Tibial nerve (tissue), 4 donors: ENCODE measurements around the gene RNF114. TPM values are rescaled to one million over a fixed set of nuclear protein-coding genes. Genes with fewer than 3 reads are reported as not detected.
A peak's percentile ranks its signal among the peaks of the same experiment; 100 is the strongest.

Experiments used
- DNase-seq, 2 donors: peaks; one replicate each; pipeline ENCODE4 v3.0.0-alpha.2; 2019; ENCODE audit warnings: low spot score in 2 of 2
- H3K27ac ChIP-seq, 4 donors: fragments of 200-600 bp; sonication (generic) in 3 of 4; one replicate each; pipeline ENCODE4 v1.5.1; 2017 to 2019; ENCODE audit warnings: mild to moderate bottlenecking in 1 of 4
- H3K27me3 ChIP-seq, 2 donors: fragments of 200-600 bp; sonication (generic) in 1 of 2; one replicate each; pipeline versions ENCODE4 v1.5.1 to v1.6.0; 2017 to 2019
- H3K36me3 ChIP-seq, 3 donors: fragments of 200-600 bp; sonication (generic); one replicate each; pipeline ENCODE4 v1.5.1; 2018 to 2019
- H3K4me1 ChIP-seq, 4 donors: fragments of 200-600 bp; sonication (generic) in 3 of 4; one replicate each; pipeline ENCODE4 v1.5.1; 2017 to 2019
- H3K4me3 ChIP-seq, 4 donors: fragments of 200-600 bp; sonication (generic) in 3 of 4; one replicate each; pipeline ENCODE4 v1.5.1; 2017 to 2019; ENCODE audit warnings: mild to moderate bottlenecking in 1 of 4, moderate library complexity in 1 of 4
- H3K9me3 ChIP-seq, 4 donors: fragments of 200-600 bp; sonication (generic) in 3 of 4; one replicate each; pipeline ENCODE4 v1.5.1; 2017 to 2019
- EP300 ChIP-seq, 2 donors: sonication (generic); formaldehyde crosslinking; IDR thresholded peaks; one replicate each; pipeline ENCODE4 v1.6.1; 2017; ENCODE audit warnings: antibody characterized with exemption in 2 of 2, mild to moderate bottlenecking in 1 of 2
- POLR2A ChIP-seq, 2 donors: fragments of 450-650 bp; IDR thresholded peaks; one replicate each; pipeline ENCODE4 v1.6.1; 2017; ENCODE audit warnings: antibody characterized with exemption in 2 of 2, mild to moderate bottlenecking in 2 of 2, moderate library complexity in 2 of 2
- WGBS, 2 donors: methylation state at CpG; one replicate each; pipeline ENCODE4 v1.1.5; 2018; 5-methylcytosine and 5-hydroxymethylcytosine counted together
- total RNA-seq, 4 donors: library from RNA; depleted of rRNA; stranded (reverse); fragments of >200 nt; gene quantifications; one replicate each; pipeline ENCODE4 v1.1.0, GENCODE V29; 2016
- TF ChIP-seq, protein P1 (sequence below), 5 experiments: fragments of 200-600 bp in 3 of 5; fragments of 450-650 bp in 2 of 5; sonication (generic) in 3 of 5; IDR thresholded peaks; one replicate each; pipeline ENCODE4 v1.5.1; 2016 to 2019; ENCODE audit warnings: antibody characterized with exemption in 5 of 5, mild to moderate bottlenecking in 3 of 5, moderate library complexity in 2 of 5

RNF114 gene
- total RNA-seq, 4 donors from 2014 or later: 211 to 311 (median 272) TPM

- no peak overlapping the region for H3K27ac ChIP-seq
- H3K36me3 ChIP-seq: peaks cover 0 to 80% (median 0%) of the 10 kb centered on the region in 3 donors
- 85 to 87% methylated on average over 15 of the region's 15 CpGs for WGBS, 2 donors
- no peak overlapping the region for H3K4me3 ChIP-seq
- TF ChIP-seq, protein P1, sequence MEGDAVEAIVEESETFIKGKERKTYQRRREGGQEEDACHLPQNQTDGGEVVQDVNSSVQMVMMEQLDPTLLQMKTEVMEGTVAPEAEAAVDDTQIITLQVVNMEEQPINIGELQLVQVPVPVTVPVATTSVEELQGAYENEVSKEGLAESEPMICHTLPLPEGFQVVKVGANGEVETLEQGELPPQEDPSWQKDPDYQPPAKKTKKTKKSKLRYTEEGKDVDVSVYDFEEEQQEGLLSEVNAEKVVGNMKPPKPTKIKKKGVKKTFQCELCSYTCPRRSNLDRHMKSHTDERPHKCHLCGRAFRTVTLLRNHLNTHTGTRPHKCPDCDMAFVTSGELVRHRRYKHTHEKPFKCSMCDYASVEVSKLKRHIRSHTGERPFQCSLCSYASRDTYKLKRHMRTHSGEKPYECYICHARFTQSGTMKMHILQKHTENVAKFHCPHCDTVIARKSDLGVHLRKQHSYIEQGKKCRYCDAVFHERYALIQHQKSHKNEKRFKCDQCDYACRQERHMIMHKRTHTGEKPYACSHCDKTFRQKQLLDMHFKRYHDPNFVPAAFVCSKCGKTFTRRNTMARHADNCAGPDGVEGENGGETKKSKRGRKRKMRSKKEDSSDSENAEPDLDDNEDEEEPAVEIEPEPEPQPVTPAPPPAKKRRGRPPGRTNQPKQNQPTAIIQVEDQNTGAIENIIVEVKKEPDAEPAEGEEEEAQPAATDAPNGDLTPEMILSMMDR (IDR thresholded peaks at IDR 0.05): no peak
- TF ChIP-seq EP300 (IDR thresholded peaks at IDR 0.05): no peak
- no peak for TF ChIP-seq POLR2A (IDR thresholded peaks at IDR 0.05)
- DNase-seq: no peak
- no peaks in the 10 kb centered on the region for H3K27me3 ChIP-seq
- no peaks in the 10 kb centered on the region for H3K9me3 ChIP-seq
- H3K4me1 ChIP-seq: peaks cover 0 to 27% (median 2%) of the 10 kb centered on the region in 4 donors
Measured at GRCh38 chr20:49906615-49907154, 29.5 kb upstream of the RNF114 start.

- WGBS, 2 donors: 92% methylated on average over 19 of the region's 19 CpGs
- no peak for DNase-seq
- H3K4me1 ChIP-seq: peaks cover 0 to 36% (median 7%) of the 10 kb centered on the region in 4 donors
- H3K36me3 ChIP-seq: peaks cover 0 to 72% (median 0%) of the 10 kb centered on the region in 3 donors
- no peaks in the 10 kb centered on the region for H3K9me3 ChIP-seq
- H3K4me3 ChIP-seq: no peak overlapping the region
- TF ChIP-seq, protein P1 (IDR thresholded peaks at IDR 0.05): no peak
- no peak for TF ChIP-seq POLR2A (IDR thresholded peaks at IDR 0.05)
- no peak for TF ChIP-seq EP300 (IDR thresholded peaks at IDR 0.05)
- H3K27ac ChIP-seq: no peak overlapping the region
- H3K27me3 ChIP-seq: no peaks in the 10 kb centered on the region
Measured at GRCh38 chr20:49907405-49908257, 28.6 kb upstream of the RNF114 start.

GRCh38 chr20:49908258-49908565 lies 28.0 kb upstream of the RNF114 start:
- no peaks in the 10 kb centered on the region for H3K27me3 ChIP-seq
- H3K9me3 ChIP-seq: no peaks in the 10 kb centered on the region
- peaks cover 0 to 67% (median 0%) of the 10 kb centered on the region in 3 donors for H3K36me3 ChIP-seq
- WGBS, 2 donors: 93% methylated on average over 11 of the region's 11 CpGs
- H3K4me1 ChIP-seq: peaks cover 0 to 41% (median 13%) of the 10 kb centered on the region in 4 donors
- no peak overlapping the region for H3K4me3 ChIP-seq
- no peak for DNase-seq
- no peak overlapping the region for H3K27ac ChIP-seq
- no peak for TF ChIP-seq POLR2A (IDR thresholded peaks at IDR 0.05)
- TF ChIP-seq, protein P1 (IDR thresholded peaks at IDR 0.05): no peak
- no peak for TF ChIP-seq EP300 (IDR thresholded peaks at IDR 0.05)

- Histone ChIP-seq H3K9me3 (no peaks in the 10 kb centered on the region), H3K4me1 (peaks cover 0 to 57% (median 27%) of the 10 kb centered on the region in 4 donors), H3K4me3 (no peak overlapping the region), H3K27ac (peak overlapping the region in 3 of 4 donors; percentile 47 to 71 (median 67)), H3K36me3 (peaks cover 0 to 53% (median 0%) of the 10 kb centered on the region in 3 donors), H3K27me3 (no peaks in the 10 kb centered on the region)
- no peak for TF ChIP-seq POLR2A (IDR thresholded peaks at IDR 0.05)
- TF ChIP-seq, protein P1 (IDR thresholded peaks at IDR 0.05): peak in 3 of 5 experiments; percentile 8 to 21 (median 16)
- no peak for DNase-seq
- 58 to 59% methylated on average over 26 of the region's 28 CpGs for WGBS, 2 donors
Measured at GRCh38 chr20:49909499-49910339, 26.5 kb upstream of the RNF114 start.
